Testis (tissue), 3 donors: ENCODE data around the gene SDCBP2. TPM values are rescaled to one million over a fixed set of nuclear protein-coding genes. Genes with fewer than 3 reads are reported as not detected.

Experiments
- DNase-seq: peaks from one replicate; pipeline ENCODE4 v3.0.0-alpha.2; 2019
- H3K27ac ChIP-seq, 2 donors: fragments of 200-600 bp; sonication (generic); one replicate each; pipeline ENCODE4 v1.5.1; 2019
- H3K27me3 ChIP-seq: fragments of 200-600 bp; sonication (generic); one replicate; pipeline ENCODE4 v1.5.1; 2019
- H3K36me3 ChIP-seq: fragments of 200-600 bp; sonication (generic); one replicate; pipeline ENCODE4 v1.5.1; 2017; ENCODE audit warnings: low read depth; ENCODE audit errors: missing control alignments
- H3K4me1 ChIP-seq: fragments of 200-600 bp; sonication (generic); one replicate; pipeline ENCODE4 v1.5.1; 2019
- H3K4me3 ChIP-seq, 2 donors: fragments of 200-600 bp; sonication (generic); one replicate each; pipeline ENCODE4 v1.5.1; 2017 to 2019
- H3K9me3 ChIP-seq: fragments of 200-600 bp; sonication (generic); one replicate; pipeline ENCODE4 v1.5.1; 2017
- POLR2A ChIP-seq: fragments of 450-650 bp; IDR thresholded peaks from one replicate; pipeline ENCODE4 v1.6.1; 2017; ENCODE audit warnings: antibody characterized with exemption, mild to moderate bottlenecking, moderate library complexity
- WGBS, 2 donors: methylation state at CpG; one replicate each; pipeline ENCODE4 v1.1.5; 2018; 5-methylcytosine and 5-hydroxymethylcytosine counted together
- intact Hi-C: fragments of 100-400 bp; cut with DNase I; formaldehyde crosslinking; loops from one replicate; pipeline ENCODE4 v1.15.1; 2023; ENCODE audit warnings: low total_unique reads
- polyA plus RNA-seq: library from polyadenylated mRNA; stranded (reverse); fragments of 350-450 nt; fragmentation: Illumina TruSeq; extraction: RNeasy Lipid Tissue Mini Kit (QIAGEN cat#74804); gene quantifications from one replicate; pipeline ENCODE4 v1.2.3, GENCODE V29; 2014; ENCODE audit warnings: low read depth, low replicate concordance; ENCODE audit not compliant: insufficient read depth
- total RNA-seq, 2 donors: library from RNA; depleted of rRNA; stranded (reverse); fragments of >200 nt; gene quantifications; one replicate each; pipeline ENCODE4 v1.2.3, GENCODE V29; 2016
- TF ChIP-seq, protein P1 (sequence below), 3 experiments: fragments of 450-650 bp in 2 of 3; fragments of 200-600 bp in 1 of 3; sonication (generic) in 1 of 3; IDR thresholded peaks; one replicate each; pipeline ENCODE4 v1.5.1; 2016 to 2019; ENCODE audit warnings: antibody characterized with exemption in 3 of 3, mild to moderate bottlenecking in 2 of 3, moderate library complexity in 1 of 3

Gene SDCBP2
- total and polyA plus RNA-seq, 3 donors from 2014 or later: 5.5 to 10.9 (median 6.4) TPM

- H3K4me1 ChIP-seq: peaks cover under 1% of the 10 kb centered on the region
- no peaks in the 10 kb centered on the region for H3K27me3 ChIP-seq
- no peak overlapping the region for H3K4me3 ChIP-seq
- no peaks in the 10 kb centered on the region for H3K9me3 ChIP-seq
- no peak overlapping the region for H3K27ac ChIP-seq
- intact Hi-C loops: no loop called here
- TF ChIP-seq POLR2A: no peak
- TF ChIP-seq, protein P1, sequence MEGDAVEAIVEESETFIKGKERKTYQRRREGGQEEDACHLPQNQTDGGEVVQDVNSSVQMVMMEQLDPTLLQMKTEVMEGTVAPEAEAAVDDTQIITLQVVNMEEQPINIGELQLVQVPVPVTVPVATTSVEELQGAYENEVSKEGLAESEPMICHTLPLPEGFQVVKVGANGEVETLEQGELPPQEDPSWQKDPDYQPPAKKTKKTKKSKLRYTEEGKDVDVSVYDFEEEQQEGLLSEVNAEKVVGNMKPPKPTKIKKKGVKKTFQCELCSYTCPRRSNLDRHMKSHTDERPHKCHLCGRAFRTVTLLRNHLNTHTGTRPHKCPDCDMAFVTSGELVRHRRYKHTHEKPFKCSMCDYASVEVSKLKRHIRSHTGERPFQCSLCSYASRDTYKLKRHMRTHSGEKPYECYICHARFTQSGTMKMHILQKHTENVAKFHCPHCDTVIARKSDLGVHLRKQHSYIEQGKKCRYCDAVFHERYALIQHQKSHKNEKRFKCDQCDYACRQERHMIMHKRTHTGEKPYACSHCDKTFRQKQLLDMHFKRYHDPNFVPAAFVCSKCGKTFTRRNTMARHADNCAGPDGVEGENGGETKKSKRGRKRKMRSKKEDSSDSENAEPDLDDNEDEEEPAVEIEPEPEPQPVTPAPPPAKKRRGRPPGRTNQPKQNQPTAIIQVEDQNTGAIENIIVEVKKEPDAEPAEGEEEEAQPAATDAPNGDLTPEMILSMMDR (IDR thresholded peaks at IDR 0.05): no peak
- no peak for DNase-seq
- H3K36me3 ChIP-seq: no peaks in the 10 kb centered on the region
- 90 to 93% methylated on average over 6 to 13 of the region's 13 CpGs for WGBS, 2 donors
These were observed 20.8 kb downstream of the SDCBP2 start for GRCh38 chr20:1308067-1308701.

GRCh38 chr20:1307571-1307971, 21.4 kb downstream of the SDCBP2 start:
- Histone ChIP-seq H3K27ac (no peak overlapping the region), H3K27me3 (no peaks in the 10 kb centered on the region), H3K4me3 (no peak overlapping the region), H3K36me3 (no peaks in the 10 kb centered on the region), H3K9me3 (no peaks in the 10 kb centered on the region), H3K4me1 (no peaks in the 10 kb centered on the region)
- intact Hi-C loops: no loop called here
- TF ChIP-seq, protein P1 (IDR thresholded peaks at IDR 0.05): no peak
- TF ChIP-seq POLR2A: no peak
- no peak for DNase-seq
- WGBS, 2 donors: 89 to 93% methylated on average over 10 to 13 of the region's 13 CpGs

- TF ChIP-seq, protein P1 (IDR thresholded peaks at IDR 0.05): no peak
- TF ChIP-seq POLR2A: no peak
- no peaks in the 10 kb centered on the region for H3K27me3 ChIP-seq
- no peaks in the 10 kb centered on the region for H3K36me3 ChIP-seq
- 94 to 97% methylated on average over 2 to 10 of the region's 10 CpGs for WGBS, 2 donors
- intact Hi-C loops: no loop called here
- DNase-seq: no peak
- H3K4me1 ChIP-seq: no peaks in the 10 kb centered on the region
- H3K4me3 ChIP-seq: no peak overlapping the region
- no peak overlapping the region for H3K27ac ChIP-seq
- H3K9me3 ChIP-seq: no peaks in the 10 kb centered on the region
These were observed 21.8 kb downstream of the SDCBP2 start for GRCh38 chr20:1307171-1307570.

DNA sequence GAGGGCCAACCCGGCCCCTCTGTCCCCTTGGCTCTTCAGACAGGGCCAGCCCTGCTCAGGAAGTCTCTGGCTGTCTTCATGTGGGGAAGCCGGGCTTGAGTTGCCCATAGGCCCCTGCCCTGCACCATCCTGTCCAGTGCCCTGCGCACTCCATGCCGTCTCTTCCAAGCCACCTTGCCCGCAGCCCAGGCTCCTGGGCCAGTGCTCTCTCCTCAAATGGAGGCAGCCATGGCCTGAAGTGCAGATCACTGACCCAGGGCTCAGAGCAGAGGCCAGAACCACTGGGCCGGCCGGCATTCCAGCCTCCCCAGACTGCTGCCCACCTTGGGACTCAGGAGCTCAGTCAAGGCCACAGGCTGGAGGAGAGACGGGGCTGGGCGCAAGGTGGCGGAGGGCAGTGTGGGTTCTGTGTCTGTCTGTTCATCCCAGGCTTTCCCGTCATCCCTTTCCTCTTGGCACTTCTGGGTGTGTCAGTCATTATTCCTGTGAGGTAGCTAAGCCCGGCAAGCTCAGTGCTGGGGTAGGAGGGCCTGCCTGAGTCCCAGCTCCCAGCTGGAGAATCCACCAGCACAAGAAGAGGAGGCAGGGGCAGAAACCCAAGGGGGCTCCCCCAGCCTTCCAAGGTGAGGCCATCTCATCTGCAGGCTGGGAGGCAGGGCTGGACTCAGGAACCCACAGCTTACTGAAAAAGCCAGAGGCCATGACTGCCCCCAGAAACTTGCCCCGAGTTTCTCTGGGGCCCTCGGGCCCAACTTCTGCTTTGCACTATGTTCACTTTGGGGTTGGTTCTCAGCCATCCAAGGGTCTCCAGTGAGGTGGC, 22.4 kb downstream of the SDCBP2 start:
- DNase-seq: no peak
- intact Hi-C loops: no loop called here

More for the DNA sequence above, 22.4 kb downstream of the SDCBP2 start:
- Histone ChIP-seq H3K4me1 (no peaks in the 10 kb centered on the region), H3K27ac (no peak overlapping the region), H3K4me3 (no peak overlapping the region), H3K9me3 (no peaks in the 10 kb centered on the region), H3K36me3 (no peaks in the 10 kb centered on the region), H3K27me3 (no peaks in the 10 kb centered on the region)
- WGBS, 2 donors: 87 to 88% methylated on average over 6 to 14 of the region's 14 CpGs
- no peak for TF ChIP-seq POLR2A
- TF ChIP-seq, protein P1 (IDR thresholded peaks at IDR 0.05): no peak
